Measurements from ENCODE around the gene VENTX.

The VENTX gene

DNA sequence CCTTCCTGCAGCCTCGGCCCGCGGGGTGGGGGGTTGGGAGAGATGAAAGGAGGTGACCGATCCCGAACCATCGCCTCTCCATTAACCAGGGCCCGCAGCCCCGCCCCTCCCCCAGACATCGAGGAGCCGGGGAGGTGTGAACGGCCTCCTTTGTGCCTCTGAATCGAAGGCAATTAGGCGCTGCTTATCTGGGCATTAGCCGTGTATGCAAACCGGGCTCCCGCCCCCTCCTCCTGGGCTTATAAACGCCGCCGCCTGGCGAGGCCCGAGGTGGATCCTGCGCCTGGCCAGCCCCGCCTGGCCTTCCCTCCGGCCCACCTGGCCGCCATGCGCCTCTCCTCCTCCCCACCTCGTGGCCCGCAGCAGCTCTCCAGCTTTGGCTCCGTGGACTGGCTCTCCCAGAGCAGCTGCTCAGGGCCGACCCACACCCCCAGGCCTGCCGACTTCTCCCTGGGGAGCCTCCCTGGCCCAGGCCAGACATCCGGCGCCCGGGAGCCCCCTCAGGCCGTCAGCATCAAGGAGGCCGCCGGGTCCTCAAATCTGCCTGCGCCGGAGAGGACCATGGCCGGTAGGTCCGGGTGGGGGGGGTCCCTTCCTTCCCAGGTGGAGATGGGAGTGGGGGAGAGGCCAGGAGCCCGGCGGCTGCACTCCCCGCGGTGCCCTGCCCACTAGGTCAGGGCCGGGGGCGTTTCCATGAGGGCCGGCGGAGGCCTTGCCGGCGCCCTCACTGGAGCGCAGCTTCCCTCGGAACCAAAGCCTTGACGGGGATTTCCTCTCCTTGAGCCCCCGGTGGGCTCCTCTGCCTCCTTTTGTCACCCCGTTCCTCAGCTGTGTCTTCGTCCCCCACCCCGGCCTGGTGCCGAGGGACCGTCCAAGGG is at the start of gene VENTX:
Gene VENTX, plus strand, starts transcription at position 268 of the 878 bp plus-strand sequence. Its CDS starts 60 bp downstream, at position 328.
- DNase-seq: no peak

DNA sequence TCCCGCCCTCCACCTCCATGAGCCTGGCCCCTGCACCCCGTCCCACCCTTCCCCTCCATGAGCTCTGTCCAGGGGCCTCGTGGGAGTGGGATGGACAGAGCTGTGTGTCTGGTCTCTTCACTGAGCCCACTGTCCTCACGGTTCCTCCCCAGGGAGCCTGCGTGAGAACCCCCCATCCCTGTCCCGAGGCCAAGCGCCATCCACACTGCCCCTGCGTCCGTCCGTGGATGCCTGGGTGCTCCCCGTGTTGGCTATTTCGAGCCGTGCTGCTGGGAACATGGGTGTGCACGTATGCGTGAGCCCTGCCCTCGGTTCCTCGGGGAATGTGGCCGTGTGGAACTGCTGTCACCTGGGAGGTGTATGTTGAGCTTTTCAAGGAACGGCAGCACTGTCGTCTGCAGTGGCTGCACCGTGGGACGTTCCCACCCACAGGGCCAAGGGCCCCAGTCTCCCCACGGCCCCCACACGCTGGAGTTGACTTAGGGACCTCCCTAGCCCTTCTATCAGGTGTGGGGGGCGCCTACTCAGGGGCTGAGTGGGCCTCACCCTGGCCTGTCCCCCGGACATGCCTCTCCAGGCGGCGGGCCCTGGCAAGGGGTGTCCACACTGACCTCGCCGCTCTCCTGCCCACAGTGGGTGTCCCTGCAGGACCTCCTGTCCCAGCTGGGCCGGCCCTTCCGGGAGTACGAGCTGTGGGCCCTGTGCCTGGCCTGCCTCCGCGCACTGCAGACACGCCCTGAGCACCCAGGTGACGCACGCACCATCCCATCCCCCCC is 49.6 kb upstream of the VENTX start:
- no peak for DNase-seq

DNA sequence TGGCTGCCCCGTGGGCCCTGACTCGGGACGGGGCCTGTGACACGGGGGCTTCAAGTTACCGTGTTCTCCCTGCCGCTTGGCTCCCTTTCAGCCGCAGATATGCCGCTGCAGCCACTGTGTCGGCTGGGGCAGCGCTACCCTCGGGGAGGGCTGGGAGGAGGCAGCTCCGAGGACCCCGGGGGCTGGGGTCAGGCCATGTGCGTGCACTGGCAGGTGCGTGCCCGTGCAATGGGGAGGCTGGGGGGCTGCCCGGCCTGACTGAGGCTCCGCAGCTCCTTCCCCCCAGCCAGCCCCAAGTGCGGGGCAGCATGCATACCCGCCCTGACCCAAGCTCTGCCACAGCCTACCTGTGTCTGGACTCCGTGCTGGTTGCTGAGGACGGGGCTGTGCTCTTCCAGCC is 48.4 kb upstream of the VENTX start:
- DNase-seq: no peak

DNA sequence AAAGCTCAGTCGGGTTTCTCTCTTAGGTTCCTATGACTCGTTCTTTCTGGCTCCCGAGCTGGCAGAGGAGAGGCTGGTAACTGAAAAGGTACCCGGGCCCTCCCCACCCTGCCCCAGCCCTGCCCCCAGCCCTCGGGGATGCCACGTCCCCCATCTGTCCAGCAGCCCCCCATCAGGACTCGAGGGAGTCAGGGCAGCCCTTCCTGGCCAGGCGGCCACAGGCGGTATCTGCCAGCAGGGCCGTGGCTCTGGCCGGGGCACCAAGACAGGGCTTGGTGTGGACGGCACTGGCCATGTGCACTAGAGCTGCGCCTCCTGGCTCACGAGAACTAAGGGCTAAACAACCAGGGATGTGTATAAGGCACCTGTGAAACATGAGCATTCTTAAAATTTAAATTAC is 47.9 kb upstream of the VENTX start:
- no peak for DNase-seq

DNA sequence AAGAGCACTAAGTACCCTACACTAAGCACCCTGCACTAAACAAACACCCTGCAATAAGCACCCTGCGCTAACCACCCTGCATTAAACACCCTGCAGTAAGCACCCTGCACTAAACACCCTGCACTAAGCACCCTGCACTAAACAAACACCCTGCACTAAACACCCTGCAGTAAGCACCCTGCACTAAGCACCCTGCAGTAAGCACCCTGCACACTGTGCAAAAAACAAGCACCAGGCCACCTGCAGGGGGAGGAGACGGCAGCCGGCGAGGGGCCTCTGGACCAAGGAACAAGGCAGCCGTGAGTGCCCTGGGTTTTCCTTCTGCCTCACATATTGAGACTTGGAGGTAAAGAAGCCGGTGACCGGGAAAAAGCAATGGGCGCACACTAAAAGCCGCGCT is 47.4 kb upstream of the VENTX start:
- DNase-seq: no peak

GRCh38 chr10:133191651-133192050 is 46.0 kb upstream of the VENTX start:
- DNase-seq: no peak

DNA sequence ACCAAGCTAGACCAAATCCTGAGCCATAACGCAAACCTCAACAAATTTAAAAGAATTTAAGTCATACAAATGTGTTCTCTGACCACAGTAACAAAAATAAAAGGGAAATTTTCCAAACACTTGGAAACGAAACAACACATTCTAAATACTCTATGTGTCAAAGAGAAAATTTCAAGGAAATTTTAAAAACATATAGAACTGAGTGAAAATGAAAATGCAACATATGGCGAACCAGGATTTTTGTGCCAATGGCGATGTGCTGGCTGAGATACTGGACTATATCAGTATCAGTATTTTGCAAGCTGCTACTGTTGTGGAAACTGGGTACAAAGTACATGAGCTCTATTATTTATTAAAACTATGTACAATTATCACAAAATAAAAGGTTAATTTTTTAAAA is 43.5 kb upstream of the VENTX start:
- DNase-seq: no peak

- DNase-seq: no peak
Observed at GRCh38 chr10:133195096-133195495, 42.6 kb upstream of the VENTX start.

DNA sequence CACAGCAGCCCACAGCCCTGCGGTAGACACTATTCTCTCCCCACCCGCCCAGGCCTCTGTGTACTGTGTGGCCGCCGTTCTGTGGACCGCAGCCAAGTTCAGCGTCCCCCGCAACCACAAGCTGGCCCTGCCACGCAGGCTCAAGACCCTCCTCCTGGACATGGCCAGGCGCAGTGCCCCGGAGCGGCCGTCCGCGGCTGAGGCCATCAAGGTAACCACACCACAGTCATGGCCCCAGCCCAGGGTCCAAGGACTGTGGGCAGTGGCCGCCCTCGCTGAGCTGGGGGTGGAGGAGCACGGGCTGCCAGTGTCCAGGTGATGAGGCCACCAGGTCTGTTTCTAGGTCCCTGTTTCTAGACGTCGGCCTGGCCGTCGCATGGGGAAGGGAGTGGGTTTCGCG is 42.0 kb upstream of the VENTX start:
- DNase-seq: no peak

DNA sequence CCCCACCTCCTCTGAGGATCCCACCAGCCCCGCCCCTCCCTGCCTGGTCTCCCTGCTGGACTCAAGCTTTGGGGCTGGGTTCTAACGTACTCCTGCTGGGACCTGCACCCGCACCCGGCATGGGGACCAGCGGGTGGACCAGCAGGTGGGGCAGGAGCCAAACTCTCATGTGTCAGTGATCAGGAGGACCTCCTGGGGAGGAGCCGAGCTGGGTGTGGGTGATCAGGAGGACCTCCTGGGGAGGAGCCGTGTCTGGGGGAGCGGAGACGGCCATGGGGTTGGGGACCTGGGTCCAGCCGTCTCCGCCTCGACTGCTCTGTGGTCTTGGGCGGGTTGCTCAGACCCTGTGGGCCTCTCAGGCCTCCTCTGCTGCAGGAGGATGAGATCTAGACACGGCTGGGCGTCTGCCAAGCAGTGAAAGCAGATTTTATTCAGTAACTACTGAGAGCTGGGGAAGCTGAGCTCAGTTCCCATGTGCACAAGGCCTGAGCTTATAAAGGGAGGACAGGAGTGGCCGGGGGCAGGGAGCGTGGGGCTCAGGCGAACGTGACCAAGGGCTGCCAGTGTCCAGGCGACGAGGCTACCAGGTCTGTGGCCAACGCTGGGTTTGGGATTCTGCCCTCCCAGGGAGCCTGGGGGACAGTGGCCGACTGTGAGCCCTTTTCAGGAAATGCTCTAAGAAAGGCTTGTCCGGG is 41.3 kb upstream of the VENTX start:
- DNase-seq: no peak

DNA sequence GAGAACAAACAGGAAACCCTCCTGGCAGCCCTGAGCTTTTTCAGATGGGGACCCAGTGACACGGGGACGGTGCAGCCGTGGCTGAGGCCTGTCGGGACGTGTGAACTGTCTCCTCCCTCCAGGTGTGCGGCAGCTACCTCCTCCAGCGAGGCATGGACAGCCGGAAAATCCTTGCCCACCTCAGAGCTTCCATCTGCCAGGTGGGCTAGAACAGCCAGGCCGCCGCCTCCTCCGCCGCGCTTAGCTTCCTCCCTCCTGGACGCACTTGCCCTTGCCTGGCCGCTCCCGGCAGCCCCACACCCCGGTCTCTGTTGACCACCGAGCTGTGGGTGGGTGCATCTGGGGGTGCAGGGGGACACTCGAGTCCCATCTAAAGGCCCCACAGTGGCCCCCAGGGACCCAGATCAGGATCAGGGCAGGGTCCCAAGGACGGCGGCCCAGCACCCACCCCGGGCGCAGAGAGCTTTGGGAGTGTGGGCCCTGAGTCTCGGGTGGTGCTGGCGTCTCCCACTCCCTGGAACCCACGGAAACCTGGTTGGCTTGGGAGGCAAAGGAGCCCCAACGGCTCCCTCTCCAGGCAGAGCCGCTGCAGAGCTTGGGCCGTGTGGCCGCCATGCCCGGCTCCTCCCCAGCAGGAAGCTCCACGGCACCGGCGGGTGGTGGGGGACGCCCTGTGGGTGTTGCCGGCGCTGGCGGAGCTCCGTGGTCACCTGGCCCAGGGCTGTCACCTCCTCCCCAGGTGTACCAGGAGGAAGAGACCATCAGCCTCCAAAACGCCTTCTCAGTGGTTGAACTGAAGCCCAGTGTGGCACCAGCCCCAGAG is 40.5 kb upstream of the VENTX start:
- no peak for DNase-seq

DNA sequence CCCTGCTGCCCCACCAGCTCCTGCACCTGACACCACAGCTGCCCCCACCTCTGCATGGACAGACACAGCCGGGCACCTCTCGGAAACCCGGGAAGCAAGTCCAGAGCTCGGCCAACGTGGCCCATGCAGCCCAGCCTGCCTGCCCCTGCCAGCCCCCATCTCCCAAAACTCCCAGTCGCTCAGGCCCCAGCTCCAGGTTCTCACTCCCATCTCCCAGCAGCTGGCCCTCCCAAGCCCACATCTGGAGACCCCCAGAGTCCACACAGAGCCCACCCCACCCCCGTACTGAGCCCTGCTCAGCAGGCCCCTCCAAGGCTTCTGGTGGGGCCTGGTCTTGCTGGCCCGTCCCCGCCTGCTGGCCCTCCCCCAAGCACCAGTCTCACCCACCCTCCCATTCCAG is 39.9 kb upstream of the VENTX start:
- DNase-seq: no peak

GRCh38 chr10:133198206-133198605 is 39.4 kb upstream of the VENTX start:
- no peak for DNase-seq

GRCh38 chr10:133198621-133199487 is 38.8 kb upstream of the VENTX start:
- no peak for DNase-seq

DNA sequence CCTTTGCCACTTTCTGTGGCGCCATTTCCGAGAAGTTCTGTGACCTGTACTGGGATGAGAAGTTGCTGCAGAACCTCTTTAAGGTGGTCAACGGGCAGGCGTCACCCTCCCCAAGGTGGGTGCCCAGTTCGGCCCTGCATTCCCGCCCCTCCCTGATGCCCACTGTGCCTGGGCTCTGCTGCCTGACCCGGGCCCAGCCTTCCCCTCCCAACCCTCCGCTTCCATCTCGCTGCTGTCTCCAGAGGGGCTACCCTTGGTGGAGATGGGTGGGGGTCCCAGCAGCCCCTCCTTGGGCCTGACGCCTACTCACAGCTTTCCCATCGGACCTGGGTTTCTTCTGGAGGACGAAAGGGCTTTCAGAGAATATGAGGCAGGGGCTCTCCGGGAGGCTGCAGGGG is 38.2 kb upstream of the VENTX start:
- DNase-seq: no peak

GRCh38 chr10:133199992-133200611 is 37.6 kb upstream of the VENTX start:
- no peak for DNase-seq

DNA sequence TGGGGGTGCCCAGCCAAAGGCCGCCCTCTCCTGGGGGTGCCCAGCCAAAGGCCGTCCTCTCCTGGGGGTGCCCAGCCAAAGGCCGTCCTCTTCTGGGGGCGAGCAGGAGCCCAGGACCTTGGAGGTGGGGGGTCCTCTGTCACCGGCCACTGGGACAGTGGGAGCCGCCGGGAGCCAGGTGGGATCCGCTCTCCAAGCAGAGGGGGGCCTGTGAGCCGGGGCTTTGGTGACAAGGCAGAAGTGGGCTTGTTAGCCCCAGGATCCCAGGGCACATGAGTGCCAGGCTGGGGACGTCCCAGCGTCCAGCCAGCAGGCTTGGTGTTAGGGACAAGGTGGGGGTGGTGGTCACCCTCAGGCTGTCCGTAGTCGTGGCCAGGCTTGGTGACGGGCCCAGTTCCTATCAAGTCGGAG is 37.0 kb upstream of the VENTX start:
- DNase-seq: no peak

- DNase-seq: no peak
Observed at GRCh38 chr10:133201151-133201947, 36.3 kb upstream of the VENTX start.

- no peak for DNase-seq
Observed at GRCh38 chr10:133201948-133202725, 35.5 kb upstream of the VENTX start.

Measured in MV-4-11 (cell line).